Esophagus squamous epithelium (tissue), 5 donors: ENCODE measurements around the gene HELQ. TPM values are rescaled to one million over a fixed set of nuclear protein-coding genes. Genes with fewer than 3 reads are reported as not detected.

ENCODE experiments used
- DNase-seq: peaks from one replicate; lab custom pipeline; 2025; lab: John Stamatoyannopoulos, UW
- H3K27ac ChIP-seq, 4 donors: fragments of 200-600 bp; sonication (generic); one replicate each; pipeline ENCODE4 v1.5.1; 2016 to 2019; ENCODE audit warnings: mild to moderate bottlenecking in 1 of 4
- H3K27me3 ChIP-seq, 4 donors: fragments of 200-600 bp; sonication (generic); 1 replicate in 3 of 4; 2 replicates in 1 of 4; pipeline versions ENCODE4 v1.5.1 to v1.6.0; 2017 to 2021; ENCODE audit warnings: antibody characterized with exemption in 1 of 4
- H3K36me3 ChIP-seq, 3 donors: fragments of 200-600 bp; sonication (generic); one replicate each; pipeline ENCODE4 v1.5.1; 2016 to 2019
- H3K4me1 ChIP-seq, 3 donors: fragments of 200-600 bp; sonication (generic); one replicate each; pipeline ENCODE4 v1.5.1; 2017 to 2019
- H3K4me3 ChIP-seq, 4 donors: fragments of 200-600 bp; sonication (generic); 1 replicate in 3 of 4; 2 replicates in 1 of 4; pipeline ENCODE4 v1.5.1; 2016 to 2019; ENCODE audit warnings: mild to moderate bottlenecking in 2 of 4, moderate library complexity in 1 of 4
- H3K9me3 ChIP-seq, 3 donors: fragments of 200-600 bp; sonication (generic); one replicate each; pipeline ENCODE4 v1.5.1; 2016 to 2019
- CTCF ChIP-seq, 6 experiments: fragments of 450-650 bp in 4 of 6; fragments of 200-600 bp in 2 of 6; sonication (generic) in 2 of 6; IDR thresholded peaks; one replicate each; pipeline ENCODE4 v1.5.1; 2016 to 2019; ENCODE audit warnings: antibody characterized with exemption in 6 of 6, mild to moderate bottlenecking in 4 of 6, moderate library complexity in 4 of 6
- POLR2A ChIP-seq, 4 donors: fragments of 450-650 bp; IDR thresholded peaks; one replicate each; pipeline ENCODE4 v1.6.1; 2017; ENCODE audit warnings: antibody characterized with exemption in 4 of 4, mild to moderate bottlenecking in 4 of 4, moderate library complexity in 3 of 4
- WGBS, 2 donors: methylation state at CpG; one replicate each; pipeline ENCODE4 v1.1.5; 2018; 5-methylcytosine and 5-hydroxymethylcytosine counted together
- intact Hi-C: fragments of 100-400 bp; cut with DNase I; formaldehyde crosslinking; loops from one replicate; pipeline ENCODE4 v1.15.0; 2022
- total RNA-seq, 4 donors: library from RNA; depleted of rRNA; stranded (reverse); fragments of >200 nt; gene quantifications; one replicate each; pipeline ENCODE4 v1.1.0, GENCODE V29; 2016
- donor health status: DM: yes; HTN: yes; CAD: no.

Gene HELQ
- total RNA-seq, 4 donors from 2014 or later: 5.0 to 19.8 (median 12.4) TPM

- no peaks in the 10 kb centered on the region for H3K27me3 ChIP-seq
- no peaks in the 10 kb centered on the region for H3K9me3 ChIP-seq
- no peak overlapping the region for H3K27ac ChIP-seq
- TF ChIP-seq CTCF (IDR thresholded peaks at IDR 0.05) (no peak), POLR2A (IDR thresholded peaks at IDR 0.05) (no peak)
- no peak for DNase-seq
- no peaks in the 10 kb centered on the region for H3K36me3 ChIP-seq
- intact Hi-C loops: no loop called here
- WGBS, 2 donors: 70 to 74% methylated on average over 3 of the region's 3 CpGs
- no peaks in the 10 kb centered on the region for H3K4me1 ChIP-seq
- no peak overlapping the region for H3K4me3 ChIP-seq
These were observed 68.6 kb downstream of the HELQ start for GRCh38 chr4:83387012-83387411.

- H3K4me3 ChIP-seq: no peak overlapping the region
- 54 to 67% methylated on average over 2 of the region's 2 CpGs for WGBS, 2 donors
- intact Hi-C loops: no loop called here
- H3K4me1 ChIP-seq: peaks cover 0 to 14% (median 5%) of the 10 kb centered on the region in 3 donors
- TF ChIP-seq POLR2A (IDR thresholded peaks at IDR 0.05) (no peak), CTCF (IDR thresholded peaks at IDR 0.05) (no peak)
- no peaks in the 10 kb centered on the region for H3K27me3 ChIP-seq
- no peak overlapping the region for H3K27ac ChIP-seq
- H3K36me3 ChIP-seq: no peaks in the 10 kb centered on the region
- DNase-seq: no peak
- H3K9me3 ChIP-seq: peaks cover 0 to 7% (median 0%) of the 10 kb centered on the region in 3 donors
These were observed 72.8 kb downstream of the HELQ start for GRCh38 chr4:83382850-83383249.

- no peak for DNase-seq
- TF ChIP-seq CTCF (IDR thresholded peaks at IDR 0.05): no peak
- no peak for TF ChIP-seq POLR2A (IDR thresholded peaks at IDR 0.05)
- WGBS, 2 donors: 42 to 45% methylated on average over 4 of the region's 4 CpGs
- no peaks in the 10 kb centered on the region for H3K27me3 ChIP-seq
- peaks cover 0 to 14% (median 5%) of the 10 kb centered on the region in 3 donors for H3K4me1 ChIP-seq
- intact Hi-C loops: no loop called here
- H3K9me3 ChIP-seq: peaks cover 0 to 7% (median 0%) of the 10 kb centered on the region in 3 donors
- no peaks in the 10 kb centered on the region for H3K36me3 ChIP-seq
- no peak overlapping the region for H3K4me3 ChIP-seq
- peak overlapping the region in 1 of 4 donors; percentile 10 for H3K27ac ChIP-seq
These were observed 74.5 kb downstream of the HELQ start for GRCh38 chr4:83381173-83381572.

GRCh38 chr4:83378419-83378818 lies 77.2 kb downstream of the HELQ start:
- Histone ChIP-seq H3K4me1 (peaks cover 0 to 14% (median 5%) of the 10 kb centered on the region in 3 donors), H3K4me3 (no peak overlapping the region), H3K27ac (no peak overlapping the region), H3K36me3 (no peaks in the 10 kb centered on the region), H3K9me3 (peaks cover 0 to 7% (median 0%) of the 10 kb centered on the region in 3 donors), H3K27me3 (no peaks in the 10 kb centered on the region)
- WGBS, 2 donors: 81 to 87% methylated on average over 5 of the region's 5 CpGs
- intact Hi-C loops: no loop called here
- TF ChIP-seq POLR2A (IDR thresholded peaks at IDR 0.05) (no peak), CTCF (IDR thresholded peaks at IDR 0.05) (no peak)
- DNase-seq: no peak

- no peak for TF ChIP-seq POLR2A (IDR thresholded peaks at IDR 0.05)
- no peak for DNase-seq
- H3K36me3 ChIP-seq: no peaks in the 10 kb centered on the region
- H3K27ac ChIP-seq: no peak overlapping the region
- H3K9me3 ChIP-seq: no peaks in the 10 kb centered on the region
- no peak overlapping the region for H3K4me3 ChIP-seq
- intact Hi-C loops: no loop called here
- 69 to 91% methylated on average over 1 of the region's 1 CpG for WGBS, 2 donors
- H3K4me1 ChIP-seq: no peaks in the 10 kb centered on the region
- H3K27me3 ChIP-seq: no peaks in the 10 kb centered on the region
These were observed 82.7 kb downstream of the HELQ start for GRCh38 chr4:83372931-83373330.

GRCh38 chr4:83371936-83372335 lies 83.7 kb downstream of the HELQ start:
- no peak for DNase-seq
- no peaks in the 10 kb centered on the region for H3K27me3 ChIP-seq
- WGBS, 2 donors: 47 to 63% methylated on average over 1 of the region's 1 CpG
- intact Hi-C loops: no loop called here
- no peak overlapping the region for H3K4me3 ChIP-seq
- H3K27ac ChIP-seq: no peak overlapping the region
- no peaks in the 10 kb centered on the region for H3K9me3 ChIP-seq
- no peaks in the 10 kb centered on the region for H3K36me3 ChIP-seq
- H3K4me1 ChIP-seq: no peaks in the 10 kb centered on the region
- TF ChIP-seq POLR2A (IDR thresholded peaks at IDR 0.05) (no peak), CTCF (IDR thresholded peaks at IDR 0.05) (no peak)
